ENCODE data around the gene MVP. TPM values are rescaled to one million over a fixed set of nuclear protein-coding genes. Genes with fewer than 3 reads are reported as not detected.
"Not testable (repeated sequence)": the region's sequence is repeated elsewhere in the genome, so short reads cannot be mapped to it uniquely, and the experiment has no call there.

MVP gene
- total and polyA plus RNA-seq, 3 donors from 2014 or later, result 119 to 224 (median 147) TPM

DNA sequence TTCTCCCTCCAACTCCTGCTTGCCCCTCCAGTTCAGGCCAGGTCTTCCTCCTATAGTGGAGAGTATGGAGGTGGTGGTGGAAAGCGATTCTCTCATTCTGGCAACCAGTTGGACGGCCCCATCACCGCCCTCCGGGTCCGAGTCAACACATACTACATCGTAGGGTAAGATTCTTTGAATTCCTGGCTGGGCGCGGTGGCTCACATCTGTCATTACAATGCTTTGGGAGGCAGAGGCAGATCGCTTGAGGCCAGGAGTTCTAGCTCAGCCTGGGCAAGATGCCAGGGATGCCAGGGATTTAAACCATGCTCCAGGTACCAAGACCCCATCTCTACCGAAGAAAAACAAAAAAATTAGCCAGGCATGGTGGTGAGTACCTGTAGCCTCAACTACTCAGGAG lies 40.8 kb upstream of the MVP start:
- no peak overlapping the region for H3K27ac ChIP-seq
- no peaks in the 10 kb centered on the region for H3K4me1 ChIP-seq
- H3K4me3 ChIP-seq, result no peak overlapping the region
- WGBS, 2 donors, result 67 to 78% methylated on average over 10 of the region's 10 CpGs
- intact Hi-C loops (cut with DNase I; ENCODE audit: low total_unique reads), result no loop called here
- no peak for TF ChIP-seq POLR2A (IDR thresholded peaks at IDR 0.05)
- TF ChIP-seq, protein P1, sequence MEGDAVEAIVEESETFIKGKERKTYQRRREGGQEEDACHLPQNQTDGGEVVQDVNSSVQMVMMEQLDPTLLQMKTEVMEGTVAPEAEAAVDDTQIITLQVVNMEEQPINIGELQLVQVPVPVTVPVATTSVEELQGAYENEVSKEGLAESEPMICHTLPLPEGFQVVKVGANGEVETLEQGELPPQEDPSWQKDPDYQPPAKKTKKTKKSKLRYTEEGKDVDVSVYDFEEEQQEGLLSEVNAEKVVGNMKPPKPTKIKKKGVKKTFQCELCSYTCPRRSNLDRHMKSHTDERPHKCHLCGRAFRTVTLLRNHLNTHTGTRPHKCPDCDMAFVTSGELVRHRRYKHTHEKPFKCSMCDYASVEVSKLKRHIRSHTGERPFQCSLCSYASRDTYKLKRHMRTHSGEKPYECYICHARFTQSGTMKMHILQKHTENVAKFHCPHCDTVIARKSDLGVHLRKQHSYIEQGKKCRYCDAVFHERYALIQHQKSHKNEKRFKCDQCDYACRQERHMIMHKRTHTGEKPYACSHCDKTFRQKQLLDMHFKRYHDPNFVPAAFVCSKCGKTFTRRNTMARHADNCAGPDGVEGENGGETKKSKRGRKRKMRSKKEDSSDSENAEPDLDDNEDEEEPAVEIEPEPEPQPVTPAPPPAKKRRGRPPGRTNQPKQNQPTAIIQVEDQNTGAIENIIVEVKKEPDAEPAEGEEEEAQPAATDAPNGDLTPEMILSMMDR (IDR thresholded peaks at IDR 0.05), result no peak
- no peaks in the 10 kb centered on the region for H3K9me3 ChIP-seq
- DNase-seq, result no peak
- no peaks in the 10 kb centered on the region for H3K27me3 ChIP-seq
- no peaks in the 10 kb centered on the region for H3K36me3 ChIP-seq (ENCODE audit: low read depth, missing control alignments)

DNA sequence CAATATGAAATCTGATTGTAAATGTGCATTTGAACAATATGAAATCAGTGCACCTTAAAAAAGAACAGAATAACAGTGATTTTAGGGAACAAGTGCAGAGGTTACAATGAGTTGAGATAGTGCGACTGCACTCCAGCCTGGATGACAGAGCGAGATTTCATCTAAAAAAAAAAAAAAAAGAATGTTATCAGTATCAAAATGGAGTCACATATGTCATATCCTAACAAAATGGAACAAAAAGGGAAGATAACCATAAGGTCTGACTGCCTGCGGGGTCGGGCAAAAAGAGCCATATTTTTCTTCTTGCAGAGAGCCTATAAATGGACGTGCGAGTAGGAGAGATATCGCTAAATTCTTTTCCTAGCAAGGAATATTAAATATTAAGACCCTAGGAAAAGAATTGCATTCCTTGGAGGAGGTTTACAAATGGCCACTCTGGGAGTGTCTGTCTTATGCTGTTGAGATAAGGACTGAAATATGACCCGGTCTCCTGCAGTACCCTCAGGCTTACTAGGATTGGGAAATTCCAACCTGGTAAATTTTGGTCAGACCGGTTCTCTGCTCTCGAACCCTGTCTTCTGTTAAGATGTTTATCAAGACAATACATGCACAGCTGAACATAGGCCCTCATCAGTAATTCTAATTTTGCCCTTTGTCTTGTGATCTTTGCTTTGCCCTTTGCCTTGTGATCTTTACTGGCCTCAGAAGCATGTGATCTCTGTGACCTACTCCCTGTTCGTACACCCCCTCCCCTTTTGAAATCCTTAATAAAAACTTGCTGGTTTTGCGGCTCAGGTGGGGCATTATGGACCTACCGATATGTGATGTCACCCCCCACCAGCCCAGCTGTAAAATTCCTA lies 36.9 kb upstream of the MVP start:
- WGBS, 2 donors, result 74 to 75% methylated on average over 13 of the region's 13 CpGs
- H3K27me3 ChIP-seq; H3K4me1 ChIP-seq; H3K9me3 ChIP-seq; intact Hi-C loops (cut with DNase I; ENCODE audit: low total_unique reads); H3K4me3 ChIP-seq; H3K36me3 ChIP-seq (ENCODE audit: low read depth, missing control alignments); DNase-seq; H3K27ac ChIP-seq: not testable (repeated sequence)

DNA sequence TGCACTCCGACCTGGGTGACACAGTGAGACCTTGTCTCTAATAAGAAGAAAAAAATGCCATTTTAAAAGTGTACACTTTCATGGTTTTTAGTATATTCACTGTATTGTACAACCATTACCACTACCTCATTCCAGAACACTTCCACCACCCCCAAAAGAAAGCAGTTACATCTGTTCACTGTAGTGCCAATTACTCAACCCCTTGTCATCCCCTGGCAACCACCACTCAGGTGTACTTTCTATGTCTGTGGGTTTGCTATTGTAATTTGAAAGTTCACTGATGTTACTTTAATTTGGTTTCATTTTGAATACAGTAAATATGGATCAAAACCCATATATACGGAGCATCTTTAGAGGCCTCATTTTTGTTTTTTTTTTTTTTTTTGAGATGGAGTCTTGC lies 36.1 kb upstream of the MVP start:
- H3K36me3 ChIP-seq (ENCODE audit: low read depth, missing control alignments), result no peaks in the 10 kb centered on the region
- H3K4me1 ChIP-seq, result no peaks in the 10 kb centered on the region
- TF ChIP-seq, protein P1 (IDR thresholded peaks at IDR 0.05), result no peak
- TF ChIP-seq POLR2A (IDR thresholded peaks at IDR 0.05), result no peak
- WGBS, 2 donors, result 88 to 91% methylated on average over 2 of the region's 2 CpGs
- H3K27ac ChIP-seq, result no peak overlapping the region
- no peak overlapping the region for H3K4me3 ChIP-seq
- DNase-seq, result no peak
- no peaks in the 10 kb centered on the region for H3K9me3 ChIP-seq
- intact Hi-C loops (cut with DNase I; ENCODE audit: low total_unique reads), result no loop called here
- H3K27me3 ChIP-seq, result no peaks in the 10 kb centered on the region

DNA sequence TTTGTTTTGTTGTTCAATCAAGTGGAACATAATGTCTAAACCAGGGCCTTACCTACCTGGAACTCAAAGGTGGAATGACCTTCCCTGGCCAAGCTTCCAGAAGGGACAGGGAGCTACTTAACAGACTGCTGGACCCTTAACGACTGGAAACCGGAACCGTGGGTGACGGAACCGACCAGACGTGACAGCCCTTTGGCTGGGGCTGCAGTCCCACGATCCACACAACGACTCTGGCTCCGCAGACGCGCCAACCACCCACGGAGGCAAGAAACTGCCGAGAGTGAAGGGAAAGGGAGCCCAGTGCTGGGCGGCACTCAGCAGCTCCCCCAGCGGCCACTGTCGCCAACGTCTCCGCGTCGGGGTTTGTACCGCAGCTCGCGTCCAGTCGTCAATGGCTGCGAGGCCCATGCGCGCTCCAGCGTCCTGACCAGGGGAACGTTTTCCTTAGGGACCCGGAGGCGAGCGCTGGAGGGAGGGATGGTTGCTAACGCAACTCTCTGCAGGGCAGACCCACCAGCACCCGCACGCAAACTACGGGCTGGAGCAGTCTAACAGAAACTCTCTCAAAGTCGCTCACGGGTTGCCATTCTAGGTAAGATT lies 35.3 kb upstream of the MVP start:
- no peak for TF ChIP-seq POLR2A (IDR thresholded peaks at IDR 0.05)
- TF ChIP-seq, protein P1 (IDR thresholded peaks at IDR 0.05), result peak in 2 of 3 experiments; percentile 70 to 80
- H3K4me1 ChIP-seq, result peaks cover 6% of the 10 kb centered on the region
- WGBS, 2 donors, result 6 to 8% methylated on average over 10 to 38 of the region's 38 CpGs
- no peak overlapping the region for H3K27ac ChIP-seq
- no peaks in the 10 kb centered on the region for H3K9me3 ChIP-seq
- intact Hi-C loops (cut with DNase I; ENCODE audit: low total_unique reads), result no loop called here
- peak; percentile 66 for DNase-seq
- H3K4me3 ChIP-seq, result peak overlapping the region in 1 of 2 donors; percentile 43
- H3K27me3 ChIP-seq, result no peaks in the 10 kb centered on the region
- H3K36me3 ChIP-seq (ENCODE audit: low read depth, missing control alignments), result no peaks in the 10 kb centered on the region

DNA sequence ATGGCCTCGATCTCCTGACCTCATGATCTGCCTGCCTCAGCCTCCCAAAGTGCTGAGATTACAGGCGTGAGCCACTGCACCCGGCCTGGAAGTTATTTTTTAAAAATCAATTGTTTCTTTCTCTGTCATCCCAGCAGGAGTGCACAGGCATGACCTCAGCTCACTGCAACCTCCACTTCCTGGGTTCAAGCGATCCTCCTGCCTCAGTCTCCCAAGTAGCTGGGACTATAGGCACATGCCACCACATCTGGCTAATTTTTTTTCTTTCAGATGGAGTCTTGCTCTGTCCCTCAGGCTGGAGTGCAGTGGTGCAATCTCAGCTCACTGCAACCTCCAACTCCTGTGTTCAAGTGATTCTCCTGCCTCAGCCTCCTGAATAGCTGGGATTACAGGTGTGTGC lies 33.1 kb upstream of the MVP start:
- intact Hi-C loops (cut with DNase I; ENCODE audit: low total_unique reads), result not testable (repeated sequence)
- WGBS, 2 donors, result 87 to 92% methylated on average over 4 of the region's 4 CpGs

More for the DNA sequence above, 33.1 kb upstream of the MVP start:
- H3K27me3 ChIP-seq; DNase-seq; H3K9me3 ChIP-seq; H3K27ac ChIP-seq; H3K36me3 ChIP-seq (ENCODE audit: low read depth, missing control alignments); H3K4me3 ChIP-seq: not testable (repeated sequence)
- H3K4me1 ChIP-seq, result peaks cover 15% of the 10 kb centered on the region
